HG02884 (cell line): Measurements from ENCODE around the gene CPXM2.

Experiments
- ATAC-seq: cut with Tn5 transposase; IDR thresholded peaks from one replicate; pipeline ENCODE4 v1.9.1; 2021; ENCODE audit warnings: mild to moderate bottlenecking, moderate library complexity; ENCODE audit not compliant: unreplicated experiment

CPXM2 gene

DNA sequence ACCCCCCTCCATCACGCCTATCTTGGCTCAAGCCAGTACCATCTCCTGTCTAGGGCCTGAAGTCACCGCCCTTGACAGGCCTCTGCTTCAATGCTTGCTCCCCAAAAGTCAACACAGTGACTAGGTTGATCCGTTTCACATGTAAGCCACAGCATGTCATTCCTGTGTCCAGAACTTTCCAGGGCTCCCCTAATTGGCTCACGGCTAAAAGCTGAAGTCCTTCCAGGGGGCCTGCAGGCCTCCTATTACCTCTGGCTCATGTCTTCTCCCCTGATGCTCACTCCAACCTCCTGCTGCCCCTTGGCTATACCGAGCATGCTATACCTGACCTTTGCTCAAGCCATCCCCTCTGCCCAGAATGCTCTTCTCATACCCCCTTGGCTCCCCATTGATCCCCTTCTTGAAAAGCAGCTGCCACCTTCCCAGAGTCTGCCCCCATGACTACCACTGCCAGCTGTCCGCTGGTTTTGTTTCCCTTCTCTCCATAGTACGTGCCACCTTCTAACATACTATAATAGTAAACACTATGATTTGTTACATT, 39.1 kb downstream of the CPXM2 start:
- no peak for ATAC-seq

DNA sequence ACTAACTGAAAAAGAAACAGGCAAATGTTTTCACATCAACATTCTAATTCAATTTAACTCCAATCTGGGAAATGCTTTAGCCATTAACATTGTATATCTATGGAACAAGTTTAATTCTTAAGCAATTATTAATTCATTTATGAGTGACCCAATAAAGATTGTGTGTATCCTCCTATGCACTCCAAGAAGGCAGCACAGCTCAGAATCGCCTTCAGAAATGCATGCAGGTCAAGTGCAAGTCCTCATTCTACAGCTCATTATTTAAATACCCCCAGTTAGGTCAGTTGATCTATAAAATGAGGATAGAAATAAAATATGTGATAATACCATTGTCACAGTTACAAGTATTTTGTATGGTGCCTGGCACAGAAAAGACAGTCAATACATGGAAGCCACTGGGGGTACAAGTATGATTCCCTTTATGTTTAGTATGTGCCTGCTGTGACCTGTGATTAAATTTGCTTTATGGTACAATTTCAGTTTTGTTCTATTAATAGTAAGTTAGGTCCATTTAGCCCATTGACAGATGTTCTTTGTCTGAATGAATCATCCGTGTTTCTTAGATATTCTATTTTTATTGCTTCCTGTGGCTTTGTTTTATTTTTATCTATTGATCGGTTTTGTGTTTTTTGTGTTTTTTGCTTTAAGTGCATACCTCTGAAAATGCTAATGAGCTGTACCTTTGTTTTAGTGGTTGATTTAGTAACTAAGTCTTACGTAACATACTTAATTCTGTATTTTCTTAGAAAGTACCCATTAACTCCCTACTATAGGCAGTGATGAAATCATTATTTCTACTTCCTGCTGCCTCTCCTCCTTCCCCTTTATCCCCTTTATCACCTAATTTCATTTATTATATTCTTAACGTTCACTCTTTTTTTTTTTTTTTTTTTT, 42.8 kb downstream of the CPXM2 start:
- ATAC-seq = peak; percentile 55

DNA sequence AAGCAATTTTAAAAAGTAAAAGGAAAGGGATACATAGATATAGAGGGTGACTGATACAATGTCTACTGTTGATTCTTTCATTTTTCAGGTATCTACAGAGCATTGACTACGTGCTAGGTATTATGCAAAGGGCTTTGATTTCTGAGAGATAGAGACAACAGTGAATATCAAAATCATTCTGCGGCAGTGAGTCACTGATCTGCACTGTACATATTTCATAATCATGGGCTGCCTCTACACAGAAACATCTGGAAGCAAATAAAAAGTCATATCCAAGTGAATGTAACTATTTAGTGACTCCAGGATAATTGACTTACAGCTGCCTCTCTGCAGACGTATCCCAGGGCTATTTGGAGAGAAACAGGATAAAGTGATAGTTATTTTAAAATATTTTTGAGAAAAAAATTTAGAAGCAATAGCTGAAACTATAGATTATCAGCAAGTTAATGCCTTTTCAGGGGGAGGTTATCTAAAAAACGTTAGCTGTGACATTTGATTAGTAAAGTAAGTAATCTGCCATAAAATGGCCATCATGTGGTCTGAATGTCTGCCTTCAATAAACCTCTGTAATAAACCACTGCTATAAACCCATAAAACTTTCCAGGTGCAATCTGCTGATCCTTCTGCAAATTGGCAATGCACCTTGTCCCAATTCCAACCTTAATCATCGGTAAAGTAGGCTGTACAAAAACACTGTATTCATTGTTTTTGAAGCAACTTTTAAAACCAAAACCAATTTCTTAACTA, 43.7 kb downstream of the CPXM2 start:
- no peak for ATAC-seq

DNA sequence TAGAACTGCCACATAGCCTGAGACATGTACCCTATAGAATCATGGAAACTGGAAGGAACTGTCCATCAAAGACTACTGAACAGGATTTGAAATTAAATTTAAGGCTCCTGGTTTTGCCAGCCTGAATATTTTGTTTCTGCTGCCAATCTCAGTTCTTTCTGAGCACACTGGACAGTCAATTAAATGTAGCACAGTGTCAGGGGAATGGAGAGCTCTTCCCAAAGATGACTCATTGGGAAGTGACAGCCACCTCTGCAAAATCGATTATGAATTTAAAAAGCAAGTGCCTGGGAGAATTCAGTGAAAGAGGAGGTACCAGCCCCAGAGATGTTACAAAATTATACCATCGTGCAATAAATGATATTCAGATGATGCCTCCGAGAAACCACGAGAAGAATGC, 47.8 kb downstream of the CPXM2 start:
- ATAC-seq = no peak

DNA sequence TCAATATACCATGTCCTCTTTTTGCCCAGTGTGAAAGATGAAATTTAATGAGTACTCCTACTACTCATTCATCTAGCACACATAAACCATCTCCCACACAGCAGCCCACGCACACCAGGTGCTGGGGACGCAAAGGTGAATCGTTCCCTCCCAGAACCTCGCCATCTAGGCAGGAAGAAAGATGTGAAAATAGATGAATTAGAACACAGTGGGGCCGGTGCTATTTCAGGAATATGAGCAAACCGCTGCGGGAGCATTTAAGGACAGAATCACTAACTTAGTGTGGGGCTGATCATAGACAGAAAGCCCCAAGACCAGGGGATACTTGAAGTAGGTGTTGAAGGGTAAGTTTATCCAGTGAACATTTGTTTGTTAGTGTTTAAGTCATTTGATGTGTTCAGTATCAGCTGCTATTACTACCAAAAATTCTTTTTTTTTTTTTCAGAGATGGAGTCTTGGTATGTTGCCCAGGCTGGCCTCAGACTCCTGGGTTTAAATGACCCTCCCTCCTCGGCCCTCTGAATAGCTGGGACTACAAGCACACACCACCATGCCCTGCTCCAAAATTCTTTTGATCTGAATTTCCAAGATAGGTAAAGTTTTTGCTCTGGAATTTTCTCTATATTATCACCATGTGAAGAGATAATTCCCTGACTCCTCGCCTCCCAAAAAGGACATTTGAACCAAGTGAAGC, 48.8 kb downstream of the CPXM2 start:
- no peak for ATAC-seq

DNA sequence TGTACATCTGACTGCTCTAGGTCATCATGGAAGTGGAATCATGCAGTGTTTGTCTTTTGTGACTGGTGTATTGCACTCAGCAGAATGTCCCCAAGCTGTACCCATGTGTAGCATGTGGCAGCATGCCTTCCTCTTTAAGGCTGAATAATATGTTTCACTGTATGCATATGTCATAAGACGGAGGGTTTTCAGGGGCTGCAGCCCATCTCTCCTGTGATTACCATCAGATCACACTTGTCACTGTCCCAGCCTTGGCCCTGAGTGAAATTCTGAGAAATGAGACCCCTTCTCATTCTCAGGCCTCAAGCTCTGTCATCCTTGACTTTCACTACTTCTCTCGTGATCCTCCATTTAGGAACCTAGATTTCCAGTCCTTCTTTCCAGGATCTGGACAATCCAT, 50.0 kb downstream of the CPXM2 start:
- no peak for ATAC-seq

DNA sequence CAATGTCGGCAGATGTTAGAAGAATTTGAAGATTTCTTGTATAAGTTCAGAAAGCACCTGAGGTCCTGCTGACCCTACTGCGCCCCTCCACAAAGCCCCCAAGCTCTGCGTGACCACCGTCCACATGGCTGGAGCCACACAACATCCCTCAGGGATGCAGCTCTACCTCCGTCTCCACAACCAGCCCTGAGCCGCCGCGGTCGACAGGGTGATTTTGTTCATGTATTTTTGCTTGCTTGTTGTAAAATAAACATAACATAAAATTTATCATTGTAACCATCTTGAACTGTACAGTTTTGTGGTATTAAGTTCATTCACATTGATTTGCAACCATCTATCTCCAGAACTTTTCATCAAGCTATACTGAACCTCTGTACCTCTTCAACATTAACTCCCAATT, 50.5 kb downstream of the CPXM2 start:
- ATAC-seq = no peak

DNA sequence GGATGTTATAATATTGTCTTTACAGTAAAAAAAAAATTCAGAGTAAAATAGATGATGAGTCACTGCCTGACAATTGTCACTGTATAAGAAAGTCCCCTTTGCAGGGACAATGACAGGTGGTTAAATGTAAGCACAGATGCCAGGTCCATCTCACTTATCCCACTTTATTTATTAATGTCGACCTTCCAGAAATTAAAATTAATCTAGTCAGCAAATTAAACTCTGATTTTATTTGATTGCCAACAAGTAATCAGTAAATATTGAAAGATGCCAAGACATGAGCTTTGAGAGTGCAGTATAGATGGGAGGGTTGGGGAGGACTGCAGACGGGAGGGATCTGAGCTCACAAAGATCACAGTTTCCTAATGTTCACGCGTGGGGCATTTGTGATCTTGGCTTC, 50.9 kb downstream of the CPXM2 start:
- ATAC-seq = no peak

DNA sequence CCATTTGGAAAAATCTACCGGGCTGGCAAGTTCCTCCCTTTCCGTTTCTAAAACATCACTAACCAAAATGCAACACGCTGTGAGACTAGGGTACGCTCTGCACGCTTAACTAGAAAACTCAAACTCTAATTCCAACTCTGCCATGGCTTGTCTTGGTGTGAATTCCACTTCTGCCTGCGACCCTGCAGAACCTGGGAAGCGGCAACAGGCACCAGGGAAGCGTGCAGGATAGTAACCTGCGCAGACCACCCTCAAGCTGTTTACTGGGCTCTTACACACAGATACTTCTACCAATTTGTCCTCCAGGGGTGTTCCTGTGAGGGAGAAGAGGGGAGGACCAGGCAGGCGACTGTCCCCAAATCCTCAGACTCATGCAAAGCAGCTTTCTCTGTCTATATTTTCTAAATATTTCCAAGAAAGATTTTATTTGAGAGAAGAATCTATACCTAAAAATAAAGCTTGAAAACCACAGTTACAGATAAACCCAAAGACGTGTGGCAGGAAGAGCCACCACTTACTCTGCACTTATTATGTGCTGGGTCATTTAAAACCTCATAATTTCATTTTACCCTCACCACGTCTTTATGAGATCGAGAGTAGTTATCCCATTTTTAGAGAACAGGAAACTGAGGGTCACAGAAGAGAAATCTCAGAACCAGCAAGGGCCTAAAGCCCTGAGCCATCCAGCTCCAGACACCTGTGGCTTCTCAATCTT, 52.9 kb downstream of the CPXM2 start:
- no peak for ATAC-seq

DNA sequence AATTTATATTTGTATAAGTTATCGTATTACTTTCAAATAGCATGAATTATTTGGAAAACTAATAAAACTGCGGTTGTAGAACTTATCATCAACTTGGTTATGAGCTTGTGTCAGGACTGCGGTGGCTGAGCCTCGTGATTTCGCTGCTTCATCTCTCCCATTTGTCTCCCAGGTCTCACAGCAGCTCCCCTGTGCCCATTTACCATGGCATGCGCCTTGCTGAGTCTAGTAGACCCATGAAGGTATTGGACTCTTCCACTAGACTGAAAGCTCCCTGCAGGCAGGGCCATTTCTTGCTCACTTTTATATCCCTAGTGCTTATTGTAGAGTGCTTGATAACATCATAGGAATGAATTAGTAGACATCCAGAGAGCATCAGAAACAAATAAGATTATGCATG, 53.9 kb downstream of the CPXM2 start:
- ATAC-seq = no peak

DNA sequence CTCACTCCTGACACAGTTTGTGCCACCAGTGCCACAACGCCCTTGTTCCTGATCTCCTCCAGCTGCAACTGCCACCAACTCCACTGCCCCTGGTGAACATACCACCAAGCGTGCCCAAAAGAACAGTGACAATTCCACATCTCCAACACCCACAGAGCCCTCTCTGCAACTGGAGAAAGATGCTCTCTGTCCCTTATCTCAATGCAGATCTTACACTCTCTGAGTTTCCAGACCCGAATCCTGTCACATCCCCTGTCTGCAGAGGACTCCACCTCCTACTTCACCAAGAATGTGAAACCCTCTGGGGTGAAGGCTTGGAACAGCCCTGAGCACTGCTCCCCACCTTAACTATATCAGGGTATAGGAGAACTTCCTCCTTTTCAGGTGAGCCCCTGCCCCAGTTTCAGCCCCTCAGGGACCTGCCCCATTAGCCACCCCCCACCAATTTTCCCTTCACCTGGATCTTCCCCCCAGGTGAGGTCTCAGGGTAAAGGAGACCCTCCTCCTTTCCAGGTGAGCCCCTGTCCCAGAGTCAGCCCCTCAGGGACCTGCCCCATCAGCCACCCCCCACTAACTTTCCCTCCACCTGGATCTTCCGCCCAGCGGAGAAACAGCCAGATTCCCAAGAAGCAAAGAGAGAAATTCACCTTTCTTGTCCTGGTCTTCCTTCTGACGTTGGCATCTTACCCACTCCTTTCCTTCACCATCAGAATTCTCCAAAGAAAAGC, 55.0 kb downstream of the CPXM2 start:
- no peak for ATAC-seq

DNA sequence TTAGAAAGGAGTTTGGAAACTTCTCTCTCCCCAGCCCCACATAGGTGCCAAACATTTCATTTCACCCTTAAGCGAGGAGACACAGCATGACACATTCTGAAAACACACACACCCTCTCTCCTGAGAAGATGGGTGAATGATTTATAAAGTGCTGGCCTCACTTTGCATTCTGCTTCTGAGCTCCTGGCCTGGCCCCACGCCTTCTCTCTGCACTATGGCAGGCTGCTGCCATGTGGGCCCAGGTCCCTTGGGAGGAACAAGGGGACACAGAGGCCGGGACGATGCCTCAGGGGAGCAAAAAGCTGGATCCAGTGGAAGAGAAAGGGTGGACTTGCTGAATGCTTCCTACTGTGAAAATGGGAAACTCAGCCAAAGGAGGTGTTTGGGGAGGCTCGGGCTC, 56.0 kb downstream of the CPXM2 start:
- ATAC-seq = peak; percentile 76

DNA sequence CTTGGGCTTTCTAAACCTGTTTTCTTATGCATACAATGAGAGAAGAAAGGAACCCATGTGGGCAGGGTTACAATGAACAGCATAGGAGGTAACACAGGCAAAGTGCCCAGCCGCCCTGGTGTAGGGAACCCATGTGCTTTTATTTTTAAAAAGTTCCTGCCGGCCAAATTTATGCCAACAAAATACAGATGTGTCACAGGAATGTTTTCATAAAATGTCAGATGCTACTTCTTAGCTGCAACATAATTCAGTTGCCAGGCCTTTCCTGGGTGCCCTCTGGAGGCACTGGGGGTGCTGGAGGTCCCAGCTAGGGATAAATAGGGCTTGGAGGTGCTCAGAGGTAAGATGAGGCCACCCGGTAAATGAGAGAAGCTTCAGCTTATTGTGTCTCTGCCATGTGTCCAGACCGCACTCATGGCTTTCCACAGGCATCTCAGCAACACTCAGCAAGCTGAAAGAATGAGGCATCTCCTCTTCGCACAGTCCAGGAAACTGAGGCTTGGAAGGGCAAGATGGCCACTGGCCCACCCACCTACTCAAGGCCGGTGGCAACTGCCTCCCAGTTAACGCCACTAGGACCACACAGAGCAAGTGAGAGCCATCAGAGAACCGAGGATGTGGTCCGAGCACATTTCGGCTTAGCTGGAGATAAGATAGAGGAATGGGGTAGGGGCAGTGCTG, 58.3 kb downstream of the CPXM2 start:
- ATAC-seq = no peak

DNA sequence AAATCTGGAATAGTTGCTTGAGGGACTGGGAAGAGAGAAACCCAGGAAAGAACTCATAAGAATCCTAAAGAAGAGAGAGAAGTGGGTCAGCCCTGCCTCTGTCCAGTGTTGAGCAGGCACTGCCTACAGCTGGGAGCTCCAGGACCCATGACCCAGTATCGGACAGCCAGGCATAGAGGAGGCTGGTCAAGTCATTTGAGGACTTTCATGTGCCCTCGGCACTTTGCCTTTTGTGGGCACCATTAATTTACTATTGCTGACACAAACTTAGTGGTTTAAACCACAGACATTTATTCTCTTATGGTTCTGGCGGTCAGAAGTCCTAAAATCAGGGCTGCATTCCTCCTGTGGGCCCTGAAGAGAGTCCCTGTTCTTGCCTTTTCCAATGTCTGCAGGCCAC, 60.3 kb downstream of the CPXM2 start:
- ATAC-seq = no peak

DNA sequence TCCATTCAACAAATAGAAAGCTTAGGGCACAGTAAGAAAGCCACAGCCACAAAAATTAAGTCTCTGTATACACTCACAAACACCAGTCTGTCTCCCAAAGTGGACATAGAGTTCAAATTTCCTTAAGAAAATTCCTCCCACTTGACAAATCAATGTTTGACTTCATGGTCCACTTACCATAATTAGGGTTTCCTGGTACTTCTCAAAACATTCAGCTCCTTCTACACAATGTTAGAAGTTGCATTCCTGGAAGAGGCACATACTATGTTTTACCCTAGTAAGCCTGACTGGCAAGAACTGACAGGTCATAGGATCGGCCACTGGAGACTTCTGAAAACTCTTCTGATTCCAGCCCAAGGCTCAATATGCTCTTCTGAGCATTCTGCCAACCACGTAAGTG, 70.5 kb downstream of the CPXM2 start:
- ATAC-seq = no peak

DNA sequence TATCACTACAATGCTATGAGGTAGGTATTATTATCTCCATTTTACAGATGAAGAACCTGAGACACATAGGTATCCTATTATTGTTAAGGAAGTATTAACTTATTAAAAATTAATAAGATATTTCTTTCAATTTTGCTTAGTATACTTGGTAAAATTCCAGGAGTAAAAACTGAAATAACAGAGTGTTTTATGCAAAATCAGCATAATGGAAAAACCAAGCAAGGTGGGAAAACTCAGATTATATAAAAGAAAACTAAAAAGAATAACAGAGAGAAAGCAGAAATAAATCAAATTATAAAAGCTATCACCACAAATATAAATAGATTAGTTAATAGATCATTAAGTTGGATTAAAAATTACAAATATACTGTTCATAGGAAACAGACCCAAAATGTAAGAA, 82.0 kb downstream of the CPXM2 start:
- ATAC-seq = no peak

DNA sequence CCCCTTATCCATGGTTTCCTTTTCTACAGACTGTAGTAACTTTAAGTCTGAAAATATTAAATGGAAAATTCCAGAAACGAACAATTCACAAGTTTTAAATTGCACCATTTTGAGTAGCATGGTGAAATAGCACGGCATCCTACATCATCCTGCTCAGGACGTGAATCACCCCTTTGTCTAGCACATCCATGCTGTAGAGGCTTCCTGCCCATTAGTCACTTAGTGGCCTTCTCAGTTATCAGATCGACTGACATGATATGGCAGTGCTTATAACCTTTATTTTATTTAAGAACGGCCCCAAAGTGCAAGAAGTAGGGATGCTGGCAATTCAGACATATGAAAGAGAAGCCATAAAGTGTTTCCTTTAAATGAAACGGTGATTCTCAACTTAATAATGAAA, 82.7 kb downstream of the CPXM2 start:
- ATAC-seq = no peak

DNA sequence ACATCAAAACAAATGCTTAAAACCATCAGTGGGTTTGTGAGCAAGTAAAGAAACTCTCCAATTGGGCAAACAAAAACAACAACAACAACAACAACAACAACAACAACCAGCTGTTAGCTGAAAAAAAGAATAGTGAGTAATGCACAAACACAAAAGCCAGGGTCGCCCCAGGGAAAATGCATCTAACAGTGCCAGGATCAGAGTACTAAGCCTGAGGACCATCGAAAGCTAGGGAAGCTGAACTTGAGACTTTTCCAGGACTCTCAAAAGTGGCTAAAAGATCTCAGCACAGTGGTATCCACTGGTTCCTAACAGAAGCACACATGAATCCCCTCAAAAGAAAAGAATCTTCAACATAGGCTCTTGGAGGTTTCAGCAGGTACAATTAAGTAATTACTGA, 83.3 kb downstream of the CPXM2 start:
- no peak for ATAC-seq

DNA sequence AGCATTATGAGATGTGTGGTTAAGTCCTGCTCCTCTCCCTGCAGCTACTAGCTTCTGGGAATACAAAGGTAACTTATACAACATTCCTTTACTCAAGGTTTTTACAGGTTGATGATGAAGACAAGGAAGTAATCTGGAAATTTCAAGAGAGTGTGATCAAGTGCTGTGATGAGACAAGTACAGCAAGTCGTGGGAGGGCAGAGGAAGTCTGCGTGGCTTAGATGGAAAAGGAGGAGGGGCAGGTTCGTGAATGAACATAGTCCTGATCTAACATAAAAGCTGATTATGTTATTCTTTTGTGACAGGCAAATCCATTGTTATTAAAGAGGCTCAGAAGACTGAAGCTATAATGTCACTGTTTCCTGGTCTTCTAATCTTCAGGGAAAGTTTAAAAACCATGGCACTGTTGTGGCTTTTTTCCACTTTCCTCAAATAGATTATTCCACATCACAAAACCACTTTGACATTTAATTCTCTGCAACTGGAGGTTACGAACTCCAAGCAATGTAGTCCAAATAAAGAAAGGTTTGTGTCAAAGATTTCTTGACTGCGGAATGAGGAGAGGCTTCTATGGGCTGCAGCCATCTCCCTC, 84.1 kb downstream of the CPXM2 start:
- ATAC-seq = no peak
